Measurements from ENCODE around the gene PLGRKT. TPM values are rescaled to one million over a fixed set of nuclear protein-coding genes. Genes with fewer than 3 reads are reported as not detected.

The PLGRKT gene
- total RNA-seq (2022; extraction: Qiagen RNA extraction): 21.0 to 26.8 TPM (median 22.1 TPM) in 5 replicates

GRCh38 chr9:5437254-5438216 lies at the start of gene PLGRKT:
TSS of gene PLGRKT (minus strand) at chr9:5437925. CDS start at chr9:5431977, 5,948 bp downstream.

GRCh38 chr9:5450359-5451091 lies 12.8 kb upstream of the PLGRKT start, which contains the start of gene CD274:
TSS of gene CD274 (plus strand) at chr9:5450542. CDS start at chr9:5456114, 5,572 bp downstream.

GRCh38 chr9:5338992-5339981 lies 98.4 kb downstream of the PLGRKT start, which contains the start of gene RLN1:
TSS of gene RLN1 (minus strand) at chr9:5339876. CDS start at chr9:5339746, 130 bp downstream.

Other genes starting within 250 kb of the PLGRKT start
- gene INSL4, start 206.5 kb downstream of the PLGRKT start, total RNA-seq (2022; extraction: Qiagen RNA extraction): 14.4 to 17.2 TPM (median 16.2 TPM) in 5 replicates
- 0.13 to 0.28 TPM (median 0.19 TPM) in 5 replicates for gene RLN2, start 133.2 kb downstream of the PLGRKT start, total RNA-seq (2022; extraction: Qiagen RNA extraction)
- gene RLN1, start 98.0 kb downstream of the PLGRKT start, total RNA-seq (2022; extraction: Qiagen RNA extraction): not detected in 5 replicates
- 1.3 to 2.1 TPM (median 1.7 TPM) in 5 replicates for gene CD274, start 12.6 kb upstream of the PLGRKT start, total RNA-seq (2022; extraction: Qiagen RNA extraction)
- gene PDCD1LG2, start 72.6 kb upstream of the PLGRKT start, total RNA-seq (2022; extraction: Qiagen RNA extraction): 0.09 to 0.18 TPM (median 0.15 TPM) in 5 replicates
- gene RIC1, start 191.2 kb upstream of the PLGRKT start, total RNA-seq (2022; extraction: Qiagen RNA extraction): 9.8 to 12.8 TPM (median 12.0 TPM) in 5 replicates

All from A549 treated with AZD2906 at 1 μM for 4 hours (cell line).